ENCODE data around the gene ELF2.
"Not testable (repeated sequence)": the region's sequence is repeated elsewhere in the genome, so short reads cannot be mapped to it uniquely, and the experiment has no call there.

ELF2 gene

DNA sequence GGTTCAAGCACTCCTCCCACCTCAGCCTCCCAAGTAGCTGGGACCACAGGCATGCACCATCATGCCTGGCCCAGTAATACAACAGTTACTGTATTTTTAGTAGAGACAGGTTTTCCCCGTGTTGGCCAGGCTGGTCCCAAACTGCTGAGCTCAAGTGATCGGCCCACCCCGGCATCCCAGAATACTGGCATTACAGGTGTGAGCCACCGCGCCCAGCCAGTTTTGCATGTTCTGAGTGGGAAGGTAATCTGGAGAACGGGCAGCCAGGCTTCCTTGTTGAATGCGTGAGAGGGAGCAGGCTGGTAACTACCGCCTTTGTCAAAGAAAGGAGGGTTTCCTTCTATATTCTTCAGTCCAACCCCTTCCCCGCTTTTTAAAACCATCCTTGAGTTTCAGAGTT, 152.3 kb downstream of the ELF2 start:
- no peak for DNase-seq

DNA sequence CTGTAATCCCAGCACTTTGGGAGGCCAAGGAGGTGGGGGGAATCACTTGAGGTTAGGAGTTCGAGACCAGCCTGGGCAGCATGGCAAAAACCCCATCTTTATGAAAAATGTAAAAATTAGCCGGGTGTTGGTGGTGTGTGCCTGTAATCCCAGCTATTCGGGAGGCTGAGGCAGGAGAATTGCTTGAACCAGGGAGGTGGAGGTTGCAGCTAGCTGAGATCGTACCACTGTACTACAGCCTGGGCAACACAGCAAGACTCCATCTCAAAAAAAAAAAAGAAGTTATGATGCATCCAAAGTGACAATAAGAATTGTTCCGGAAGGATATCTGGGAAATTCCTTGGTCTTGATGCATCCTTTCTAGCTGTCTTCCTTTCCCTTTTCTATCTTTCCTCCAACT, 154.2 kb downstream of the ELF2 start:
- DNase-seq = no peak

DNA sequence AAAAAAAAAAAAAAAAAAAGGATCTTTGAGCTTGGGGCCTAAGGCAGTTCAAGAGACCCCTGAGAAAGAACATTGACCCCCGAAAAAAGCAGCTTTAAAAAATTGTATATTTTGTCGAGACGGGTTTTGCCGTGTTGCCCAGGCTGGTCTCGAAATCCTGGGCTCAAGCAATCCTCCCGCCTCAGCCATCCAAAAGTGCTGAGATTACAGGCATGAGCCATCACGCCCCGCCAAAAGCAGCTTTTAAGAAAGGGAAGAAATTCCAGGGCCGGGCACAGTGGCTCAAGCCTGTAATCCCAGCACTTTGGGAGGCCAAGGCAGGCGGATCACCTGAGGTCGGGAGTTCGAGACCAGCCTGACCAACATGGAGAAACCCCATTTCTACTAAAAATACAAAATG, 155.9 kb downstream of the ELF2 start:
- not testable (repeated sequence) for DNase-seq

DNA sequence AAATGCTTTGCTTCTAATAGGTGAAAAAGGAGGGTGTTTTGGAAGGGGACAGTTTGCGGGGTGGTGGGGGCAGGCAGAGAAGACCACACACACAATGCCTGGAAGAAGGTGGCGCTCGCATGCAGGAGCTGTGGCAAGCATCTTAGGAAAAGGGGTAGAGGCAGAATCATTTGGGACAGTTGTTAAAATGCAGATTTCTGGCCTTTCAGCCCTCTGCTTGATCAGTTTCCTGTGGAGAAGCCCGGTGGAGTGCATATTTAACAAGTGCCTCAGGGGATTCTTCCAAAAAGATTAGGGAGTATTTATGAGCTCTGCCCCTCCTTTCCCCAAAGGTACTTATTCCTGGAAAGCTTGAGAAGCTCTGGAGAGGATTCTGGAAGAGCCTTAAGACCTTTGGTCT, 156.6 kb downstream of the ELF2 start:
- no peak for DNase-seq

DNA sequence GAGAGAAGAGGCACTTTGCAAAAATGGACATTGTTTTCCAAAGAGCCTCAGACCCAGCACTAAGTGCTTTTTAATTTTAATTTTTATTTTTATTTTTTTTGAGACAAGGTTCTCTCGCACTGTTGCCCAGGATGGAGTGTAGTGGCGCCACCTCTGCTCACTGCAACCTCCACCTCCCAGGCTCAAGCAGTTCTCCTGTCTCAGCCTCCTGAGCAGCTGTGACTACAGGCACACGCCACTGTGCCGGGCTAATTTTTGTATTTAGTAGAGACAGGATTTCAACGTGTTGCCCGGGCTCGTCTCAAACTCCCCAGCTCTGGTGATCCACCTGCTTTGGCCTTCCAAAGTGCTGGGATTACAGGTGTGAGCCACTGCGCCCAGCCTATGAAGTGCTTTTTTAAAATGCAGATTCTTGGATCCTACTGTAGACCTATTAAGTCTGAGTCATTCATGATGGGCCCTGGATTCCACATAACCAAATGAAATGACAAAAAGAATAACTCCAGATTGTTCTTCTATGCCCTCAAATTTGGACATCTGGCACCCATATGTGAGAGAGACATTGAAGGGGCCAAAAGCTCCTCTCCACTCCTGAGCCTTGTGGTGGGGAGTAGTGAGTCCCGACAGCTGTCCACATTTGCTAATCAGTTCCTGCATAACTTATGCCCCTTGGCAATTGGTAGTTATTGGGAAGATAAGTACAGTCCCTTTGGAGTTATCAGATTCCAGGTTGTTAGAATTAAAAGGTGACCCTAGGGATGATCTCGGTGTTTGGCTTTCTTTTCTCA, 157.9 kb downstream of the ELF2 start:
- no peak for DNase-seq

DNA sequence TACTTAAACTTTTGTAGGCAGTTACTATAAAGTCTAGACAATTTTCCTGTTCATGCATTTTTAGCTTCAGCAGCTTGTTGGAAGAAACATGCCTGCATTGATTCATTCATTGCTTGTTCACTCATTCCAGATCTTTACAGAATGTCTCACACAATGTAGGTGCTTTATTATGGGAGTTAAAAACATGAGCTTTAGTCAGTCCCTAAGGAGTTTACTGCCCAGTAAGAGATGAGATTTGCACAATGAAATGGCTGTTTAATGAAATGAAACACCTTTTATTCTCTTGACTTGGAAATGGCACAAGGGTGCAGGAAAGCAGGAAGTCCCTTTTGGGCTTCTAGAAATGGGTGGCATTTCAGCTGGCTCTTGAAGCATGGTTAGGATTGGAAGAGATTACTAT, 158.5 kb downstream of the ELF2 start:
- no peak for DNase-seq

DNA sequence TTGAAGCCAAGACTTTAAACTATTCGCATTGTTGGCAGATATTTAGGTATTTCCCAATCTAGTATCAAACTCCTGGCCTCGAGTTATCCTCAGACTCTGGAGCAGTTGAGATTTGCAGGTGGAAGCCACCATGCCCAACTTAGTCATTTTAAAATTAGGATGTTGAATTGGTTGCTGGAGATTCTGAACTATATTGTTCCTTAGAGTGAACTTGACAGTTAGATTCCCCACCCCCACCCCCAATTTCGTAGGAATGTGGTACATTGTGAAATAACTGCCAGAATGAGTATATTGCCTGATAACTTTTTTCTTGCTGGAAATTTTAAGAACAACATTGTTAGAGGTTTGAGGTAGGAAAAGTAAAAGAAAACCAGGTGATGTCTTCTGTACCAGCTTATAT, 159.2 kb downstream of the ELF2 start:
- DNase-seq = no peak

DNA sequence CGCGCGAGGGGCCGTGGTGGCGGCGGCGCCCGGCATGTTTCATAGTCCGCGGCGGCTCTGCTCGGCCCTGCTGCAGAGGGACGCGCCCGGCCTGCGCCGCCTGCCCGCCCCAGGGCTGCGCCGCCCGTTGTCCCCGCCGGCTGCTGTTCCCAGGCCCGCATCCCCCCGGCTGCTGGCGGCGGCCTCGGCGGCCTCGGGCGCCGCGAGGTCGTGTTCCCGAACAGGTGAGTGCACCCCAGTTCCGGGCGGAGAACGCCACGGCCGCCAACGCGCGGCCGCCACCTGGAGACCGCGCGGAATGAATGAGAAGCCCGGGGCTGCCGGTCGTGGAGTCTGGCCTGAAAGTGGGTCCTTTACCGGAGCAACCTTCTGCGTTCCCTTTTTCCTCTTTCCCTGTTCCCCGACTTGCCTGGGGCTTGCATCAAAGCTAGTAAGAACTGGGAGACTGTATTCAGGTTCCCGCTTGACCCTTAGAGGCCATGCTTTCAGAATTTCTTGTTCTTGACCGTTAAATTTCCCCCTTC, 161.0 kb downstream of the ELF2 start:
- DNase-seq = peak in 31 of 51 donors; percentile 8 to 76 (median 41)

DNA sequence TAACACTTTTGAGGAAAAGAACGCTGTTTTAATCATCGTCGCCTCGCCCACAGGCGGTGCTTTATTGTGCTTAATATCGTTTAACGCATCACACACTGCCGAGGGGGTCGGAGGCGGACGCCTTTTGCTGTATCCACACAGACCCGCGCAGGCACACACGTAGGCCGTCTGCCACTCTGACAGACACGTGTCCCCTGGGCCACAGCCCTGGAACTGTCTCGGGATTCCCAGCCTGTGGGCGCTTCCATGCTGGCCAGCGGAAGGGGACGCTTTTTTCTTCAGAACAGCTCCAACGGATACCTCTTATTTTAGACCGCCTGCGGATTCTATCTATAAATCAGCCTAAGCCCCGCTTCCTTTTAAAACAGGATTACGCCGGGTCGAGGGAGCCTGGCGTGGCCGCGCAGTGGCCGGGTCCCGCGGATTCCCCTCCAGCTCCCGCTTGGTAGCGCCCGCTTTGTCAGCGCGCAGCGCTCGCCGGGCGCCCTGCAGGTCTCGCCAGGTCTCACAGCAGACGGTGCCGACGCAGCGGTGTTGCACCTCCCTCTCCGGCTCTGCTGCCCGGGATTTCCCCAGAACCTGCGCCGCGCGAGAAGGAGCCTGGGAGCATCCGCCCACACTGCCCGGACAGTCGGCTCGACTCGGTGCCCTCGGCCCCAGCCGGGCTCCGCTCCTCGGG, 161.6 kb downstream of the ELF2 start, which contains the start of gene NOCT:
Gene NOCT, plus strand, starts transcription at position 513 of the 679 bp plus-strand sequence. CDS start 201 bp downstream, outside the sequence.
- DNase-seq = peak; percentile 45 to 95 (median 82)

DNA sequence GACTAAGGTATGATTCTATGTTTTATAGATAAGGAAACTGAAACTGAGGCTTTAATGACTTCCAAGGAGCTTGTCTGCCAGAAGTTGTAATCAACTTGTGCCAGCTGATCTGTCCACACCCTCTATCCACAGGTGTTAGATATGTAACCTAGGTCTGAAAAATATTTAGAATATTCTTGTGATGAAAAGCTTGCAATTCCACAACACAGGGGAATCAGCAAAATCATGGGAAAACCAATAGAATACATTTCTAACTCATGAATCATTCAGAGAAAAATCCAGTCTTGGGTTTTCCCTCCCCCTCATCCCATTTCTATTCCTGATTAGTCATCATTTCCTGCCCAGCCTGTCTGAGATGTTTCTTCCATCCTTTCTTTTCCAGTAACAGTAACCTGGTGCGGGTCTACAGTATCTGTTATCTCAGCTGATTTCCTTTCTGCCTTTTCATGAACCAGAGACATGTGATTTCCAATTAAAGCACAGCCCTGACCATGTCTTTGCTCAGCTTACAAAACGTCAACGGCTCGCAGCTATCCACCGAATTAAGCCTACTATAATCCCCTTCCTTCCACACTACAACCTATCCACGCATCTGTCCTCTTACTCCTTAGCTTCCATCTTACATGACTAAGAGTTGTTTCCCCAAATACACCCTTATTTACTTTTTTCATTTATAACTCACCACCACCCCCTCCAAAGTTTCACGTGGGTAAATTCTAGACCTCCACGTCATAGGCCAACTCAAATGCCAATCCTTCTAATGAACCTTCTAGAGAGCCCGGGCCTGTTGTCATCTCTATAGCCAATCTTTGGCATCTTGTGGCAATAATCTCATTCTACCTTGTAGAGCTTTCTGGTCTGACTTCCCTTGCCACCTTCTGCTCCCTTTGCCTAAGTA, 162.4 kb downstream of the ELF2 start:
- peak in 1 of 51 donors; percentile 65 for DNase-seq

DNA sequence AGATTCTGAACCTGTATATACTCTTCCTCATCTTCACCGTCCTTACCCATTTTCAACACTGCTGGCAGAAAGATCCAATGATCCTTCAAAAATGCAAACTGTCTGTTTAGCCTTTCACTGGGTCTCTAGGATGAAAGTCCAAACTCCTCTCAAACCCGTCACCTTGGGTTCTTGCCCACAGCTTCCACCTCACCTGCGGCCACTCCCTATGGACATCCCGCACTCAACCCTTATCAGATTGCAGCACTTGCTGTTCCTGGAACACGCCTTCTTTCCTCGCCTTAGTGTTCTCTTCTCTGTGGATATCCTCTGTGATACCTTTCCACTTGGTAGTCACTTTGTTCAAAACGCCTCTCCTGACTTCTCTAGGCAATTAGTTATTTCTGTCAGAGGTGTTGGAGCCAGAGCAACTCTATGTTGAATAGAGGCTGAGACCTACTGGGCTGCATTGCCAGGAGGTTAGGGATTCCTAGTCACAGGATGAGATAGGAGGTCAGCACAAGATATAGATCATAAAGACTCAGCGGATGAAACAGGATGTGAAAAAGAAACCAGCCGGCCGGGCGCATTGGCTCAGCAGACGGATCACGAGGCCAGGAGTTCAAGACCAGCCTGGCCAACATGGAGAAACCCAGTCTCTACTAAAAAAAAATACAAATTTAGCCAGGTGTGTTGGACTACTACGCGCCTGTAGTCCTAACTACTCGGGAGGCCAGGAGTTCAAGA, 165.6 kb downstream of the ELF2 start:
- DNase-seq = no peak

DNA sequence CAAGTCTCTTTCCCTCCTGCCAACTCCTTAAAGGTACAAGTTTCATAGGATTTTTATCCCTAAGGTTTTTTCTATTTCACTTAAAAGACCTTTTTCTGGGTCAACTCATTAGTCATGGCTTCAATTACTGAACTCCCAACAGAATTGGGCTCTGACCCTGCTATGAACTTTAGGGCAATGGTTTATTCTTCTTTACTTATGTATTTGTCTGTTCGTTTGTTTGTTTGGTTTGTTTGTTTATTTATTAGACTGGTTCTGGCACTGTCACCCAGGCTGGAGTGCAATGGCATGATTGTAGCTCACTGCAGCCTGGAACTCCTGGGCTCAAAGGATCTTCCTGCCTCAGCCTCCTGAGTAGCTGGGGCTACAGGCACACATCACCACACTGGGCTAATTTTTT, 167.3 kb downstream of the ELF2 start:
- DNase-seq = no peak

DNA sequence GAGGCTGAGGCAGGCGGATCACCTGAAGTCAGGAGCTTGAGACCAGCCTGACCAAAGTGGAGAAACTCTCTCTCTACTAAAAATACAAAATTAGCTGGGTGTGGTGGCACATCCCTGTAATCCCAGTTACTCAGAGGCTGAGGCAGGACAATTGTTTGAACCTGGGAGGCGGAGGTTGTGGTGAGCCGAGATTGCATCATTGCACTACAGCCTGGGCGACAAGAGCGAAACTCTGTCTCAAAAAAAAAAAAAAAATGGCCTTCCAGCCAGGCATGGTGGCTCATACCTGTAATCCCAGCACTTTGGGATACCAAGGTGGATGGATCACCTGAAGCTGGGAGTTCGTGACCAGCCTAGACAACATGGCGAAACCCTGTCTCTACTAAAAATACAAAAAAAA, 168.7 kb downstream of the ELF2 start:
- DNase-seq = not testable (repeated sequence)

DNA sequence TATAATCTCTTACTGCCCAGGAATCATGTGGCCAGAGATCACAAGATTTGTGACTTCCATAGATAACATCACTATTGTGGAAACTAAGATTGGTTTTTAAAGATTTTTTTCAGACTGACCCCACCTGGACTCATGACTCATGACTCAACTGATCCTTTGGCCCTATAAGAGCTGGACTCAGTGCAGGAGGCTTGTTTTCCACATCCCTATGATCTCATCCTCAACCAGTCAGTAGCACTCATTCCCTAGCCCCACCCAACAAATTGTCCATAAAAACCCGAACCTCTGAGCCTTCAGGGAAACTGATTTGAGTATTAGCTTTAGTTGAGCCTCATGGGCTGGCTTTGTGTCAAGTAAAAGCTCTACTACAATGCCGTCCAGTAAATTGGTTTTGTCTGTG, 169.4 kb downstream of the ELF2 start:
- no peak for DNase-seq

Data from hypothalamus (tissue), 51 donors.